Measurements from ENCODE around the gene TNRC18. TPM values are rescaled to one million over a fixed set of nuclear protein-coding genes. Genes with fewer than 3 reads are reported as not detected.

The TNRC18 gene
- total and polyA plus RNA-seq, 2 donors (not counting 1 experiment from before 2014, with no cell fraction given) = 17.8 to 75.0 TPM

GRCh38 chr7:5430612-5430947 lies 6.9 kb upstream of the TNRC18 start:
- no CpG with 5 or more reads among the region's 5 CpGs for WGBS (ENCODE audit: insufficient coverage)
- peaks cover 21% of the 10 kb centered on the region for H3K4me1 Mint-ChIP-seq
- intact Hi-C loops (cut with micrococcal nuclease) = no loop called here
- Histone ChIP-seq H3K27ac (ENCODE audit: low read length in 2 of 2) (no peak overlapping the region), H3K9me3 (ENCODE audit: control extremely low read depth in 1 of 3, control insufficient read depth in 2 of 3, insufficient read depth in 1 of 3, low read length in 2 of 3) (peaks cover 0 to 63% (median 4%) of the 10 kb centered on the region in 3 donors), H2AFZ (ENCODE audit: insufficient read depth, low read depth, low read length, poor library complexity, severe bottlenecking) (no peak overlapping the region), H3K79me2 (ENCODE audit: control insufficient read depth, insufficient read depth, low read length) (no peaks in the 10 kb centered on the region), H3K4me3 (ENCODE audit: control extremely low read depth in 1 of 5, extremely low read depth in 1 of 5, insufficient read depth in 1 of 5, low read depth in 2 of 5, low read length in 4 of 5) (no peak overlapping the region), H3K9ac (ENCODE audit: low read length) (no peak overlapping the region), H3K36me3 (replicated peaks in 1 of 2; ENCODE audit: control extremely low read depth in 1 of 2, control insufficient read depth in 1 of 2, extremely low read depth in 1 of 2, insufficient read depth in 2 of 2, low read length in 1 of 2) (no peaks in the 10 kb centered on the region), H3K4me2 (replicated peaks; ENCODE audit: low read depth, low read length, poor library complexity, severe bottlenecking) (no peak overlapping the region), H3K27me3 (replicated peaks in 1 of 4; ENCODE audit: control extremely low read depth in 1 of 4, control insufficient read depth in 3 of 4, insufficient read depth in 4 of 4, low read length in 3 of 4) (peaks cover 0 to 86% (median 50%) of the 10 kb centered on the region in 4 experiments), H4K20me1 (ENCODE audit: control insufficient read depth, insufficient read depth, low read length, poor library complexity, severe bottlenecking) (peaks cover 31% of the 10 kb centered on the region), H3K4me1 (ENCODE audit: control insufficient read depth in 2 of 2, insufficient read depth in 2 of 2, low read length in 2 of 2) (peaks cover 47 to 49% of the 10 kb centered on the region in 2 donors)
- CTCF ChIA-PET = interaction anchor here (0.7 to 0.8 kb wide), 2 partner anchors 17 to 19 kb away, joined by 3 to 7 read pairs; no protein-coding TSS in a partner anchor
- H3K4me3 Mint-ChIP-seq = no peak overlapping the region
- TF ChIP-seq CTCF (IDR thresholded peaks at IDR 0.05) (no peak), EZH2 (IDR thresholded peaks at IDR 0.05; ENCODE audit: borderline replicate concordance, insufficient read depth, low read depth, low read length, poor library complexity, severe bottlenecking) (no peak)
- H3K27ac Mint-ChIP-seq = no peak overlapping the region
- ATAC-seq (ENCODE audit: low read depth) (no peak), DNase-seq (no peak)
- no peaks in the 10 kb centered on the region for H3K9me3 Mint-ChIP-seq (ENCODE audit: insufficient read depth)
- H3K27me3 Mint-ChIP-seq = peaks cover 55% of the 10 kb centered on the region
- POLR2A ChIA-PET = interaction anchor here (0.7 kb wide), 1 partner anchor 94 kb away, joined by 3 read pairs; no protein-coding TSS in a partner anchor

- H3K4me2 ChIP-seq (replicated peaks; ENCODE audit: low read depth, low read length, poor library complexity, severe bottlenecking) = peak overlapping the region; percentile 62
- peaks cover 50 to 52% of the 10 kb centered on the region in 2 donors for H3K4me1 ChIP-seq (ENCODE audit: control insufficient read depth in 2 of 2, insufficient read depth in 2 of 2, low read length in 2 of 2)
- TF ChIP-seq CTCF (IDR thresholded peaks at IDR 0.05) (no peak), EZH2 (IDR thresholded peaks at IDR 0.05; ENCODE audit: borderline replicate concordance, insufficient read depth, low read depth, low read length, poor library complexity, severe bottlenecking) (no peak)
- H3K36me3 ChIP-seq (replicated peaks in 1 of 2; ENCODE audit: control extremely low read depth in 1 of 2, control insufficient read depth in 1 of 2, extremely low read depth in 1 of 2, insufficient read depth in 2 of 2, low read length in 1 of 2) = no peaks in the 10 kb centered on the region
- no peaks in the 10 kb centered on the region for H3K9me3 Mint-ChIP-seq (ENCODE audit: insufficient read depth)
- ChIA-PET CTCF (no interaction called here), POLR2A (no interaction called here)
- H3K27ac Mint-ChIP-seq = peak overlapping the region; percentile 61
- peaks cover 37% of the 10 kb centered on the region for H4K20me1 ChIP-seq (ENCODE audit: control insufficient read depth, insufficient read depth, low read length, poor library complexity, severe bottlenecking)
- H3K27me3 ChIP-seq (replicated peaks in 1 of 4; ENCODE audit: control extremely low read depth in 1 of 4, control insufficient read depth in 3 of 4, insufficient read depth in 4 of 4, low read length in 3 of 4) = peaks cover 0 to 91% (median 54%) of the 10 kb centered on the region in 4 experiments
- H3K9me3 ChIP-seq (ENCODE audit: control extremely low read depth in 1 of 3, control insufficient read depth in 2 of 3, insufficient read depth in 1 of 3, low read length in 2 of 3) = peaks cover 0 to 64% (median 4%) of the 10 kb centered on the region in 3 donors
- 26% methylated on average over 27 of the region's 30 CpGs for WGBS (ENCODE audit: insufficient coverage)
- intact Hi-C loops (cut with micrococcal nuclease) = no loop called here
- H3K27ac ChIP-seq (ENCODE audit: low read length in 2 of 2) = no peak overlapping the region
- H2AFZ ChIP-seq (ENCODE audit: insufficient read depth, low read depth, low read length, poor library complexity, severe bottlenecking) = no peak overlapping the region
- ATAC-seq (ENCODE audit: low read depth) (no peak), DNase-seq (no peak)
- H3K4me1 Mint-ChIP-seq = peaks cover 25% of the 10 kb centered on the region
- H3K27me3 Mint-ChIP-seq = peaks cover 55% of the 10 kb centered on the region
- no peak overlapping the region for H3K9ac ChIP-seq (ENCODE audit: low read length)
- no peak overlapping the region for H3K4me3 Mint-ChIP-seq
- H3K79me2 ChIP-seq (ENCODE audit: control insufficient read depth, insufficient read depth, low read length) = no peaks in the 10 kb centered on the region
- peak overlapping the region in 1 of 5 experiments; percentile 2 for H3K4me3 ChIP-seq (ENCODE audit: control extremely low read depth in 1 of 5, extremely low read depth in 1 of 5, insufficient read depth in 1 of 5, low read depth in 2 of 5, low read length in 4 of 5)
Measured at GRCh38 chr7:5429857-5430611, 6.4 kb upstream of the TNRC18 start.

Measured in B cell (primary cell).